GM23248 (cell line): ENCODE measurements around the gene TIMM22. TPM values are rescaled to one million over a fixed set of nuclear protein-coding genes. Genes with fewer than 3 reads are reported as not detected.

Experiments
- DNase-seq: peaks from one replicate; pipeline ENCODE4 v3.0.0-alpha.2; 2015
- H2AFZ ChIP-seq: fragments of 200-600 bp; sonication (generic); 2 replicates; pipeline ENCODE4 v1.6.1; 2016; ENCODE audit warnings: antibody characterized with exemption
- H3F3A ChIP-seq: fragments of 200-600 bp; sonication (generic); 2 replicates; pipeline ENCODE4 v1.6.1; 2016; ENCODE audit warnings: mild to moderate bottlenecking, antibody characterized with exemption, mixed run types; ENCODE audit not compliant: insufficient read depth
- H3K27ac ChIP-seq: fragments of 200-600 bp; sonication (generic); 2 replicates; pipeline ENCODE4 v1.5.1; 2016; ENCODE audit warnings: mild to moderate bottlenecking
- H3K27me3 ChIP-seq: fragments of 200-600 bp; sonication (generic); replicated peaks from 2 replicates; pipeline ENCODE4 v1.6.1; 2016; ENCODE audit warnings: mild to moderate bottlenecking; ENCODE audit not compliant: insufficient read depth
- H3K36me3 ChIP-seq: fragments of 200-600 bp; sonication (generic); 2 replicates; pipeline ENCODE4 v1.6.1; 2016; ENCODE audit warnings: low read depth, mild to moderate bottlenecking
- H3K4me1 ChIP-seq: fragments of 200-600 bp; sonication (generic); 2 replicates; pipeline ENCODE4 v1.6.1; 2016; ENCODE audit warnings: mild to moderate bottlenecking; ENCODE audit not compliant: insufficient read depth
- H3K4me2 ChIP-seq: fragments of 200-600 bp; sonication (generic); one replicate; pipeline ENCODE4 v1.6.1; 2016; ENCODE audit warnings: mild to moderate bottlenecking; ENCODE audit not compliant: unreplicated experiment
- H3K4me3 ChIP-seq: fragments of 200-600 bp; sonication (generic); 2 replicates; pipeline ENCODE4 v1.5.1; 2016; ENCODE audit warnings: mild to moderate bottlenecking
- H3K79me2 ChIP-seq: fragments of 200-600 bp; sonication (generic); 2 replicates; pipeline ENCODE4 v1.6.1; 2016; ENCODE audit warnings: mild to moderate bottlenecking; ENCODE audit not compliant: insufficient read depth
- H3K9ac ChIP-seq: fragments of 200-600 bp; sonication (generic); 2 replicates; pipeline ENCODE4 v1.6.1; 2016; ENCODE audit warnings: mild to moderate bottlenecking
- H3K9me2 ChIP-seq: fragments of 200-600 bp; sonication (generic); 2 replicates; pipeline ENCODE4 v1.6.1; 2016; ENCODE audit warnings: mixed run types, mild to moderate bottlenecking, moderate library complexity; ENCODE audit not compliant: insufficient read depth
- H3K9me3 ChIP-seq: fragments of 200-600 bp; sonication (generic); one replicate; pipeline ENCODE4 v1.6.1; 2017; ENCODE audit warnings: low read depth
- H4K20me1 ChIP-seq: fragments of 200-600 bp; sonication (generic); 2 replicates; pipeline ENCODE4 v1.6.0; 2016; ENCODE audit not compliant: insufficient read depth
- EZH2 ChIP-seq: fragments of 200-600 bp; sonication (generic); IDR thresholded peaks from 2 replicates; pipeline ENCODE4 v1.6.1; 2018; ENCODE audit warnings: antibody characterized with exemption, mild to moderate bottlenecking; ENCODE audit not compliant: insufficient read depth, poor library complexity, severe bottlenecking
- EZH2phosphoT487 ChIP-seq: fragments of 200-600 bp; sonication (generic); IDR thresholded peaks from 2 replicates; pipeline ENCODE4 v1.6.1; 2018; ENCODE audit warnings: antibody characterized with exemption, moderate library complexity, mild to moderate bottlenecking, low read depth; ENCODE audit not compliant: insufficient read depth
- WGBS, 2 experiments: methylation state at CpG; one replicate each; pipeline ENCODE4 v1.1.6; 2015 to 2017; ENCODE audit warnings: low lambda C conversion rate in 2 of 2, low coverage in 1 of 2; ENCODE audit errors: missing lambda C conversion rate in 2 of 2; 5-methylcytosine and 5-hydroxymethylcytosine counted together
- in situ Hi-C: fragments of 300-500 bp; cut with MboI; formaldehyde crosslinking; loops from 2 replicates; pipeline ENCODE4 v1.15.0; 2020
- polyA plus RNA-seq: library from polyadenylated mRNA; unstranded; fragments of >200 nt; fragmentation: Nextera tagmentation; extraction: Ambion mirVana; gene quantifications from 2 replicates; pipeline ENCODE4 v1.2.1, GENCODE V29; 2016
- total RNA-seq: library from RNA; depleted of rRNA; stranded (reverse); fragments of >200 nt; shearing (Covaris generic); gene quantifications from 2 replicates; pipeline ENCODE4 v1.2.3, GENCODE V29; 2014

TIMM22 gene
- total and polyA plus RNA-seq, 2 experiments from 2014 or later, result 19.2 to 26.1 TPM

- H3K4me2 ChIP-seq, result no peak overlapping the region
- no peak overlapping the region for H2AFZ ChIP-seq
- WGBS, 2 experiments, result 93% methylated on average over 11 of the region's 11 CpGs
- H3K4me3 ChIP-seq, result no peak overlapping the region
- H3K9me3 ChIP-seq, result no peaks in the 10 kb centered on the region
- H3K79me2 ChIP-seq, result peaks cover 87% of the 10 kb centered on the region
- no peak for DNase-seq
- no peaks in the 10 kb centered on the region for H3K27me3 ChIP-seq
- no peaks in the 10 kb centered on the region for H4K20me1 ChIP-seq
- no peak overlapping the region for H3K27ac ChIP-seq
- H3K4me1 ChIP-seq, result no peaks in the 10 kb centered on the region
- TF ChIP-seq EZH2, result no peak
- TF ChIP-seq EZH2phosphoT487, result no peak
- in situ Hi-C loops, result no loop called here
- H3K9me2 ChIP-seq, result no peaks in the 10 kb centered on the region
- no peak overlapping the region for H3K9ac ChIP-seq
- H3F3A ChIP-seq, result no peaks in the 10 kb centered on the region
- H3K36me3 ChIP-seq, result no peaks in the 10 kb centered on the region
These were observed 34.3 kb upstream of the TIMM22 start for GRCh38 chr17:962670-963069.

- no peak for DNase-seq
- Histone ChIP-seq H3K4me3 (no peak overlapping the region), H3K9me3 (no peaks in the 10 kb centered on the region), H3K27ac (no peak overlapping the region), H3K4me1 (peaks cover 12% of the 10 kb centered on the region), H3F3A (no peaks in the 10 kb centered on the region), H3K9me2 (no peaks in the 10 kb centered on the region), H3K79me2 (peaks cover 98% of the 10 kb centered on the region), H3K4me2 (no peak overlapping the region), H2AFZ (no peak overlapping the region), H3K9ac (no peak overlapping the region), H4K20me1 (no peaks in the 10 kb centered on the region), H3K36me3 (no peaks in the 10 kb centered on the region), H3K27me3 (no peaks in the 10 kb centered on the region)
- in situ Hi-C loops, result no loop called here
- 94 to 96% methylated on average over 14 of the region's 14 CpGs for WGBS, 2 experiments
- TF ChIP-seq EZH2phosphoT487 (no peak), EZH2 (no peak)
These were observed 32.1 kb upstream of the TIMM22 start for GRCh38 chr17:964876-965275.

- 88 to 90% methylated on average over 12 of the region's 12 CpGs for WGBS, 2 experiments
- H3K4me1 ChIP-seq, result peaks cover 16% of the 10 kb centered on the region
- H3K27me3 ChIP-seq, result no peaks in the 10 kb centered on the region
- H3K4me3 ChIP-seq, result no peak overlapping the region
- no peaks in the 10 kb centered on the region for H3K9me2 ChIP-seq
- no peaks in the 10 kb centered on the region for H3F3A ChIP-seq
- H3K4me2 ChIP-seq, result no peak overlapping the region
- H3K79me2 ChIP-seq, result peaks cover 98% of the 10 kb centered on the region
- in situ Hi-C loops, result no loop called here
- no peak for DNase-seq
- no peak for TF ChIP-seq EZH2
- no peak for TF ChIP-seq EZH2phosphoT487
- no peak overlapping the region for H3K9ac ChIP-seq
- no peak overlapping the region for H3K27ac ChIP-seq
- H4K20me1 ChIP-seq, result no peaks in the 10 kb centered on the region
- no peaks in the 10 kb centered on the region for H3K9me3 ChIP-seq
- H3K36me3 ChIP-seq, result no peaks in the 10 kb centered on the region
- H2AFZ ChIP-seq, result no peak overlapping the region
These were observed 31.5 kb upstream of the TIMM22 start for GRCh38 chr17:965311-965989.

- Histone ChIP-seq H4K20me1 (0 out of 2 replicates have a peak, but pooled peaks cover 3% of the 10 kb centered on the region), H3K27me3 (no peaks in the 10 kb centered on the region), H3K4me3 (no peak overlapping the region), H3K27ac (no peak overlapping the region), H3K9me3 (no peaks in the 10 kb centered on the region), H3K4me2 (no peak overlapping the region), H3K36me3 (no peaks in the 10 kb centered on the region), H3K9me2 (no peaks in the 10 kb centered on the region), H3F3A (no peaks in the 10 kb centered on the region), H2AFZ (no peak overlapping the region), H3K4me1 (peaks cover 16% of the 10 kb centered on the region), H3K9ac (no peak overlapping the region), H3K79me2 (peaks cover 100% of the 10 kb centered on the region)
- TF ChIP-seq EZH2phosphoT487, result no peak
- no peak for TF ChIP-seq EZH2
- in situ Hi-C loops, result no loop called here
- 97 to 98% methylated on average over 9 of the region's 9 CpGs for WGBS, 2 experiments
- no peak for DNase-seq
These were observed 29.8 kb upstream of the TIMM22 start for GRCh38 chr17:967122-967521.
